Measurements from ENCODE around the gene SLC30A7. TPM values are rescaled to one million over a fixed set of nuclear protein-coding genes. Genes with fewer than 3 reads are reported as not detected.

SLC30A7 gene
- total and polyA plus RNA-seq, 2 of the 13 experiments (the other 11 are each of a cell fraction or from before 2014, with no cell fraction given) = 8.3 to 40.8 TPM

DNA sequence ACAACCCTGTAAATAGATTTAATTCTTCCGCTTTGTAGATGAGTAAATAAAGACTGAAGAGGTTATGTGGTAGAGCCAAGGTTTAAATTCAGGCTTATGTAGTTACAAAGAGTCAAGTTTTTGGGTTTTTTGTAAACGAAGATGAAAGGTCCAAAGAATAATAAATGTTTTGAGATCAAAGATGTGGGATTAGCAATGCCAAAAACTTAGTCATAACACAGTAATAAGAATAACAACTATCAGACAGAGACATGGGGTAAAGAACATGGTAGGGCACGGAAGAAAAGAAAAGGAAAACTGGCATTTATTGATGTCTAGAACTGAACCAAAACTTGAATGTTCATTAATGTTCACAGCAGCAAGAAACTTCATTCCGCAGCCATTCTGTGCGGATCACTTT is 44.2 kb upstream of the SLC30A7 start:
- H3K9me3 ChIP-seq (ENCODE audit: low read length) = no peaks in the 10 kb centered on the region
- BruUV-seq (replicated peaks) = no TSS peak
- ChIA-PET CTCF (ENCODE audit: low intra/inter-chr PET ratio, low total read pairs) (no interaction called here), POLR2A (no interaction called here)
- no peaks in the 10 kb centered on the region for H3K4me1 ChIP-seq (ENCODE audit: insufficient read depth, low read length)
- in situ Hi-C loops (cut with HindIII; ENCODE audit: extremely low pct_ligation_motif_present, low pct_unique_long_range_greater_than_20kb) (loop anchor here (25.0 kb wide), 1 partner anchor 1039 kb away; no protein-coding TSS in a partner anchor), intact Hi-C loops (cut with micrococcal nuclease; ENCODE audit: unreplicated experiment) (no loop called here)
- H4K20me1 ChIP-seq (ENCODE audit: insufficient read depth, low read length) = no peaks in the 10 kb centered on the region
- no peaks in the 10 kb centered on the region for H3K27me3 ChIP-seq (ENCODE audit: control insufficient read depth in 1 of 2, insufficient read depth in 2 of 2, low read length in 2 of 2)
- ATAC-seq (no peak), DNase-seq (ENCODE audit: low spot score) (no peak), FAIRE-seq (no peak)
- no peak overlapping the region for H3K4me3 ChIP-seq (replicated peaks in 1 of 3; ENCODE audit: insufficient read depth in 1 of 3, low read depth in 2 of 3, low read length in 3 of 3)
- no peak overlapping the region for H2AFZ ChIP-seq (ENCODE audit: low read length)
- H3K79me2 ChIP-seq (ENCODE audit: insufficient read depth, low read length) = no peaks in the 10 kb centered on the region
- H3K27ac ChIP-seq (ENCODE audit: extremely low read length, insufficient read depth, low read length) = no peak overlapping the region
- H3K9ac ChIP-seq (ENCODE audit: insufficient read depth, low read depth, low read length) = no peak overlapping the region
- no peaks in the 10 kb centered on the region for H3K36me3 ChIP-seq (replicated peaks in 1 of 2; ENCODE audit: control insufficient read depth in 1 of 2, insufficient read depth in 2 of 2, low read length in 2 of 2)
- H3K4me2 ChIP-seq (ENCODE audit: low read depth, low read length) = no peak overlapping the region
- WGBS (ENCODE audit: low lambda C conversion rate) = 53% methylated on average over 5 of the region's 5 CpGs
- TF ChIP-seq IKZF1 (IDR thresholded peaks at IDR 0.05) = no peak
- TF ChIP-seq, protein P1, sequence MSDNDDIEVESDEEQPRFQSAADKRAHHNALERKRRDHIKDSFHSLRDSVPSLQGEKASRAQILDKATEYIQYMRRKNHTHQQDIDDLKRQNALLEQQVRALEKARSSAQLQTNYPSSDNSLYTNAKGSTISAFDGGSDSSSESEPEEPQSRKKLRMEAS (IDR thresholded peaks at IDR 0.05) = no peak
- TF ChIP-seq ZNF589 (CRISPR knock-in tag; conservative IDR thresholded peaks at IDR 0.05) = no peak
- TF ChIP-seq ZNF646 (CRISPR knock-in tag; IDR thresholded peaks at IDR 0.05) = no peak
- no peak for TF ChIP-seq EHMT2 (IDR thresholded peaks at IDR 0.05; ENCODE audit: borderline replicate concordance, low read depth, low read length)
- no peak for TF ChIP-seq SALL2 (CRISPR knock-in tag; IDR thresholded peaks at IDR 0.05)
- no peak for TF ChIP-seq BRD4 (CRISPR knock-in tag; IDR thresholded peaks at IDR 0.05)
- TF ChIP-seq, protein P2, sequence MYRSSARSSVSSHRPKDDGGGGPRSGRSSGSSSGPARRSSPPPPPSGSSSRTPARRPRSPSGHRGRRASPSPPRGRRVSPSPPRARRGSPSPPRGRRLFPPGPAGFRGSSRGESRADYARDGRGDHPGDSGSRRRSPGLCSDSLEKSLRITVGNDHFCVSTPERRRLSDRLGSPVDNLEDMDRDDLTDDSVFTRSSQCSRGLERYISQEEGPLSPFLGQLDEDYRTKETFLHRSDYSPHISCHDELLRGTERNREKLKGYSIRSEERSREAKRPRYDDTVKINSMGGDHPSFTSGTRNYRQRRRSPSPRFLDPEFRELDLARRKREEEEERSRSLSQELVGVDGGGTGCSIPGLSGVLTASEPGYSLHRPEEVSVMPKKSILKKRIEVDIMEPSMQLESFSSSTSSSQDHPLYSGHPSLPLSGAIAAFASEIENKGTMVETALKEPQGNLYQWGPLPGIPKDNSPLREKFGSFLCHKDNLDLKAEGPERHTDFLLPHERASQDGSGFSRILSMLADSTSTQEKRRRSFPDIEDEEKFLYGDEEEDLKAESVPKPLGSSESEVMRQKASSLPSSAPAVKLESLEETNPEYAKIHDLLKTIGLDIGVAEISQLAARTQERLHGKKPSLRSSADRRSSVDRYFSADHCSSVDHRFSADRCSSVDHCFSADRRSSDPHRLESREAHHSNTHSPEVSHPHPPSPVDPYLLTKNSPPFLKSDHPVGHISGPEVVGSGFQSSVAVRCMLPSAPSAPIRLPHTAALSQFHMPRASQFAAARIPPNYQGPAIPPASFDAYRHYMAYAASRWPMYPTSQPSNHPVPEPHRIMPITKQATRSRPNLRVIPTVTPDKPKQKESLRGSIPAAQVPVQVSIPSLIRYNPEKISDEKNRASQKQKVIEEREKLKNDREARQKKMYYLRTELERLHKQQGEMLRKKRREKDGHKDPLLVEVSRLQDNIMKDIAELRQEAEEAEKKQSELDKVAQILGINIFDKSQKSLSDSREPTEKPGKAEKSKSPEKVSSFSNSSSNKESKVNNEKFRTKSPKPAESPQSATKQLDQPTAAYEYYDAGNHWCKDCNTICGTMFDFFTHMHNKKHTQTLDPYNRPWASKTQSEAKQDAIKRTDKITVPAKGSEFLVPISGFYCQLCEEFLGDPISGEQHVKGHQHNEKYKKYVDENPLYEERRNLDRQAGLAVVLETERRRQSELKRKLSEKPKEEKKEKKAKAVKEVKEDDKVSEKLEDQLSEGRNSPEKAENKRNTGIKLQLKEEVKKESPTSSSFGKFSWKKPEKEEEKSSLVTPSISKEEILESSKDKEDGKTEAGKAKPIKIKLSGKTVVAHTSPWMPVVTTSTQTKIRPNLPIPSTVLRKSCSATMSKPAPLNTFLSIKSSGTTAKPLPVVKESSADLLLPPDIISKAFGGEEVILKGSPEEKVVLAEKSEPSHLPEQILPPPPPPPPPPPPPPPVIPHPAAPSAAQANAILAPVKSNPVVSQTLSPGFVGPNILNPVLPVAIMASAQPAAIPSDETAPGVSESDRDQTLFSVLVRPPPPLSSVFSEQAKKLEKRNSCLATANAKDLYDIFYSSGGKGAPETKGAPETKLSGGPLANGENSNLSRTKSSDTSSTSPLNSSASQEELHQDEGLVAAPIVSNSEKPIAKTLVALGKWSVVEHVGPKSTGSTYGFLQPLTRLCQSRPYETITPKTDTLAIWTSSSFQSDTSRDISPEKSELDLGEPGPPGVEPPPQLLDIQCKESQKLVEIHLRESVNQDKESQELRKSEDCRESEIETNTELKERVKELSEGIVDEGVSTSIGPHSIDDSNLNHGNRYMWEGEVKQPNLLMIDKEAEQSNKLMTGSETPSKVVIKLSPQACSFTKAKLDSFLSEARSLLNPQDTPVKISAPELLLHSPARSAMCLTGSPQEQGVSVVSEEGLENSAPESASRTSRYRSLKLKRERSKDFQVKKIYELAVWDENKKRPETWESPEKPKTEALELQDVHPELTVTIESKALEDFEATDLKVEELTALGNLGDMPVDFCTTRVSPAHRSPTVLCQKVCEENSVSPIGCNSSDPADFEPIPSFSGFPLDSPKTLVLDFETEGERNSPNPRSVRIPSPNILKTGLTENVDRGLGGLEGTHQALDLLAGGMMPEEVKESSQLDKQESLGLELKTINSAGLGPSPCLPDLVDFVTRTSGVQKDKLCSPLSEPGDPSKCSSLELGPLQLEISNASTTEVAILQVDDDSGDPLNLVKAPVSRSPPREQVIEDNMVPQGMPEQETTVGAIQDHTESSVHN (CRISPR knock-in tag; IDR thresholded peaks at IDR 0.05) = no peak
- TF ChIP-seq, protein P3, sequence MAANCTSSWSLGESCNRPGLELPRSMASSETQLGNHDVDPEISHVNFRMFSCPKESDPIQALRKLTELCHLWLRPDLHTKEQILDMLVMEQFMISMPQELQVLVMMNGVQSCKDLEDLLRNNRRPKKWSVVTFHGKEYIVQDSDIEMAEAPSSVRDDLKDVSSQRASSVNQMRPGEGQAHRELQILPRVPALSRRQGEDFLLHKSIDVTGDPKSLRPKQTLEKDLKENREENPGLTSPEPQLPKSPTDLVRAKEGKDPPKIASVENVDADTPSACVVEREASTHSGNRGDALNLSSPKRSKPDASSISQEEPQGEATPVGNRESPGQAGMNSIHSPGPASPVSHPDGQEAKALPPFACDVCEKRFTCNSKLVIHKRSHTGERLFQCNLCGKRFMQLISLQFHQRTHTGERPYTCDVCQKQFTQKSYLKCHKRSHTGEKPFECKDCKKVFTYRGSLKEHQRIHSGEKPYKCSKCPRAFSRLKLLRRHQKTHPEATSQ (CRISPR knock-in tag; IDR thresholded peaks at IDR 0.05; ENCODE audit: borderline replicate concordance) = no peak
